Muscle layer of duodenum (tissue), 2 donors: ENCODE data around the gene FDX1.

Experiments
- H3K27ac ChIP-seq: one replicate; pipeline ENCODE4 v1.7.0; 2013; ENCODE audit warnings: mild to moderate bottlenecking, low read length
- H3K27me3 ChIP-seq: one replicate; pipeline ENCODE4 v1.7.0; 2013; ENCODE audit warnings: low read depth, mild to moderate bottlenecking, control low read depth, low read length
- H3K36me3 ChIP-seq, 2 donors: one replicate each; pipeline ENCODE4 v1.7.0; 2013; ENCODE audit warnings: low read length in 2 of 2, control low read depth in 1 of 2, mild to moderate bottlenecking in 1 of 2; ENCODE audit not compliant: insufficient read depth in 2 of 2, control insufficient read depth in 1 of 2
- H3K4me1 ChIP-seq, 2 donors: one replicate each; pipeline ENCODE4 v1.7.0; 2013; ENCODE audit warnings: low read length in 2 of 2, mild to moderate bottlenecking in 2 of 2, control low read depth in 1 of 2, moderate library complexity in 1 of 2; ENCODE audit not compliant: insufficient read depth in 2 of 2, control insufficient read depth in 1 of 2
- H3K4me3 ChIP-seq, 2 donors: one replicate each; pipeline ENCODE4 v1.7.0; 2013; ENCODE audit warnings: low read length in 2 of 2, low read depth in 1 of 2, mild to moderate bottlenecking in 1 of 2
- H3K9me3 ChIP-seq, 2 donors: one replicate each; pipeline ENCODE4 v1.7.0; 2013; ENCODE audit warnings: low read length in 2 of 2, control low read depth in 1 of 2, mild to moderate bottlenecking in 1 of 2; ENCODE audit not compliant: control insufficient read depth in 1 of 2
- donor health status: healthy.

The FDX1 gene

DNA sequence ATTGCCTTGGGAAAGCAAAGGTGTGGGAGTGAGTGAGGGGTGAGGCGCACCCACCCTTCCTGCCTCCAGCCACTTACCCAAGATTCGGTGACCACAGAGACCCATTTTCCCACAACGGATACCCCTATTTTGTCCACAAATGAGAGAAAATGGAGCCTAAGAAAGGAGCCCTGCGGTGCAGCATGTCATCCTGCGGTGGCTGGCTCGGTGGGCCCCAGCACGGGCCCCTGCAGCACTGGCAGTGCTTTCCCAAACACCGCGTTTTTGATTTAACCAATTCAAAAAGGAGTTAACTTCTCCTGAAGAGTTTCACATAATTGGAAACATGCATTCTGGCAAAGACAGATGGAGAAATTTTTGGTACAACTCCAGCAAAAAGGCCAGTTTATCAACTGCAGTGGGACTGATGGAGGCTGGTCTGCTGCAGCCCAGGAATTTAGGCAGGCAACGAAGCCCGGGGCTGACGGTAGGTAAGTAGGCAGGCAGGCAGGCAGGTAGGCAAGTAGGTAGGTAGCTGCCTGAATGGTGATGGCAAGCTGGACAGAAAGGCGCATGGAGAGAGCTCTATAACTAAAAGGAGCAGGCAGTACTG lies 84.2 kb downstream of the FDX1 start:
- Histone ChIP-seq H3K4me3 (no peak overlapping the region), H3K27me3 (no peaks in the 10 kb centered on the region), H3K27ac (no peak overlapping the region), H3K9me3 (no peaks in the 10 kb centered on the region), H3K4me1 (no peaks in the 10 kb centered on the region), H3K36me3 (no peaks in the 10 kb centered on the region)
